ENCODE results near the gene STAT4.

- no peak for TF ChIP-seq EZH2 (IDR thresholded peaks at IDR 0.05; ENCODE audit: borderline replicate concordance, low read length)
- TF ChIP-seq, protein P1, sequence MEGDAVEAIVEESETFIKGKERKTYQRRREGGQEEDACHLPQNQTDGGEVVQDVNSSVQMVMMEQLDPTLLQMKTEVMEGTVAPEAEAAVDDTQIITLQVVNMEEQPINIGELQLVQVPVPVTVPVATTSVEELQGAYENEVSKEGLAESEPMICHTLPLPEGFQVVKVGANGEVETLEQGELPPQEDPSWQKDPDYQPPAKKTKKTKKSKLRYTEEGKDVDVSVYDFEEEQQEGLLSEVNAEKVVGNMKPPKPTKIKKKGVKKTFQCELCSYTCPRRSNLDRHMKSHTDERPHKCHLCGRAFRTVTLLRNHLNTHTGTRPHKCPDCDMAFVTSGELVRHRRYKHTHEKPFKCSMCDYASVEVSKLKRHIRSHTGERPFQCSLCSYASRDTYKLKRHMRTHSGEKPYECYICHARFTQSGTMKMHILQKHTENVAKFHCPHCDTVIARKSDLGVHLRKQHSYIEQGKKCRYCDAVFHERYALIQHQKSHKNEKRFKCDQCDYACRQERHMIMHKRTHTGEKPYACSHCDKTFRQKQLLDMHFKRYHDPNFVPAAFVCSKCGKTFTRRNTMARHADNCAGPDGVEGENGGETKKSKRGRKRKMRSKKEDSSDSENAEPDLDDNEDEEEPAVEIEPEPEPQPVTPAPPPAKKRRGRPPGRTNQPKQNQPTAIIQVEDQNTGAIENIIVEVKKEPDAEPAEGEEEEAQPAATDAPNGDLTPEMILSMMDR (conservative IDR thresholded peaks at IDR 0.05 in 1 of 2, IDR thresholded peaks at IDR 0.05 in 1 of 2; ENCODE audit: extremely low read depth in 1 of 2, insufficient read depth in 1 of 2, low read depth in 1 of 2, low read length in 2 of 2), result no peak
Observed at GRCh38 chr2:191145769-191146471, 4.9 kb downstream of the STAT4 start.

Data from mammary epithelial cell (primary cell).